Activated gamma-delta T cell treated with anti-CD3 and anti-CD28 coated beads, Interleukin-2, amount 50 U/mL, for 16 hours (primary cell): ENCODE results near the gene HACE1.

Experiments
- DNase-seq: peaks from one replicate; pipeline ENCODE4 v3.0.0-alpha.2; 2020; ENCODE audit warnings: low read depth

The HACE1 gene

GRCh38 chr6:104736545-104736944 is 123.2 kb downstream of the HACE1 start:
- DNase-seq = no peak

GRCh38 chr6:104730450-104730849 is 129.3 kb downstream of the HACE1 start:
- DNase-seq = no peak

GRCh38 chr6:104729433-104729832 is 130.3 kb downstream of the HACE1 start:
- DNase-seq = no peak

- DNase-seq = no peak
These were observed 131.3 kb downstream of the HACE1 start for GRCh38 chr6:104728448-104728847.

GRCh38 chr6:104718672-104719071 is 141.0 kb downstream of the HACE1 start:
- no peak for DNase-seq

GRCh38 chr6:104716858-104717257 is 142.9 kb downstream of the HACE1 start:
- DNase-seq = no peak

- no peak for DNase-seq
These were observed 144.9 kb downstream of the HACE1 start for GRCh38 chr6:104714796-104715195.

GRCh38 chr6:104713982-104714381 is 145.7 kb downstream of the HACE1 start:
- no peak for DNase-seq

GRCh38 chr6:104711371-104711770 is 148.3 kb downstream of the HACE1 start:
- DNase-seq = no peak

GRCh38 chr6:104710543-104711335 is 149.0 kb downstream of the HACE1 start:
- DNase-seq = no peak

- no peak for DNase-seq
These were observed 153.7 kb downstream of the HACE1 start for GRCh38 chr6:104705916-104706442.

GRCh38 chr6:104705095-104705707 is 154.5 kb downstream of the HACE1 start:
- no peak for DNase-seq

- no peak for DNase-seq
These were observed 155.5 kb downstream of the HACE1 start for GRCh38 chr6:104704191-104704590.

- no peak for DNase-seq
These were observed 157.4 kb downstream of the HACE1 start for GRCh38 chr6:104702126-104702841.

- no peak for DNase-seq
These were observed 159.1 kb downstream of the HACE1 start for GRCh38 chr6:104700371-104701185.

- DNase-seq = no peak
These were observed 160.0 kb downstream of the HACE1 start for GRCh38 chr6:104699593-104700329.

- no peak for DNase-seq
These were observed 160.7 kb downstream of the HACE1 start for GRCh38 chr6:104698979-104699378.

- no peak for DNase-seq
These were observed 167.7 kb downstream of the HACE1 start for GRCh38 chr6:104692008-104692407.

GRCh38 chr6:104689551-104690205 is 170.0 kb downstream of the HACE1 start:
- no peak for DNase-seq

GRCh38 chr6:104688283-104688969 is 171.3 kb downstream of the HACE1 start:
- no peak for DNase-seq
